ENCODE data around the gene CFAP57.
"Not testable (repeated sequence)": the region's sequence is repeated elsewhere in the genome, so short reads cannot be mapped to it uniquely, and the experiment has no call there.

CFAP57 gene

GRCh38 chr1:43172527-43172972 lies 420 bp downstream of the CFAP57 start:
- peak in 1 of 2 donors; percentile 85 for DNase-seq (ENCODE audit: low read depth in 1 of 2, low spot score in 1 of 2)

- DNase-seq (ENCODE audit: low read depth in 1 of 2, low spot score in 1 of 2): no peak
Measured at GRCh38 chr1:43174873-43175272, 2.7 kb downstream of the CFAP57 start.

DNA sequence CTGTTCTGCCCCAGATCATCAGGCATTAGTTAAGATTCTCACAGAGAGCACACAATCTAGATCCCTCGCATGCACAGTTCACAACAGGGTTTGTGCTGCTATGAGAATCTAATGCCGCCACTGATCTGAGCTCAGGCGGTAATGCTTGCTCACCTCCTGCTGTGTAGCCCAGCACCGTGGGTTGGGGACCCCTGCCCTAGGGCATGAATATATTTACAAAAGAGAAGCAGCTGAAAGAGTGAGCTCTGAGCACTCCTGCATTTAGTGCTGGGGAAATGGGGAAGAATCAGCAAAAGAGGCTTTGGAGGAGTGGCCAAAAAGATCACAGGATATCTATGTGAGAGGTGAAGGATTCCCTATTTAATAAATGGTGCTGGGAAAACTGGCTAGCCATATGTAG lies 5.6 kb downstream of the CFAP57 start:
- no peak for DNase-seq (ENCODE audit: low read depth in 1 of 2, low spot score in 1 of 2)

DNA sequence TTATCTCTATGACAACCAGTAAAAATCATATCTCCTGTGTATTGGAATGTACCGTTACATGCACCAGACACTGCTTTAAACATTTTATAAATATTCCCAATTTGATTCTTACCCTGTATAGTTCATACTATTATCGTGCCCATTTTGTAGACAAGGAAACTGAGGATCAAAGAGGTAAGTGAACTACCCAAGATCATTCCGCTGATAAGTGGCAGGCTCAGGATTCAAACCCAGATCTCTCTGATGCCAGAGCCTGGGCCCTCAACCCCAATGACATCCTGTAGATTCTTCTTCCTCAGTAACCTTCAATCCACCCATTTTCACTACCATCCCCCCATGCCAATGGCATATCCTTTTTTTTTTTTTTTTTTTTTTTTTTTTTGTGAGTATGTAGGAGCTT lies 12.3 kb downstream of the CFAP57 start:
- DNase-seq (ENCODE audit: low read depth in 1 of 2, low spot score in 1 of 2): no peak

- DNase-seq (ENCODE audit: low read depth in 1 of 2, low spot score in 1 of 2): no peak
Measured at GRCh38 chr1:43184995-43185394, 12.9 kb downstream of the CFAP57 start.

DNA sequence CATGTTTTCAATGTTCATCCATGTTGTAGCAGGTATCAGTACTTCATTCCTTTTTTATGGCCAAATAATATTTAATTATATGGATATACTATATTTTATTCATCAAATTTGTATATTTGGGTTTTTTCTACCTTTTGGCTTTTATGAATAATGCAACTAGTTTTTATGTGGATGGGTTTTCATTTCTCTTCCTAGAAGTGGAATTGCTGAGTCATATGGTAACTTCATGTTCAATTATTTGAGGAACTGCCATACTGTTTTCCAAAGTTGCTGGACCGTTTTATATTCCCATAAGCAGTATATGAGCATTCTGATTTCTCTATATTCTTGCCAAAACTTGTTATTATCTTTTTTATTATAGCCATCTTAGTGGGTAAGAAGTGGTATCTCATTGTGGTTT lies 16.0 kb downstream of the CFAP57 start:
- no peak for DNase-seq (ENCODE audit: low read depth in 1 of 2, low spot score in 1 of 2)

DNA sequence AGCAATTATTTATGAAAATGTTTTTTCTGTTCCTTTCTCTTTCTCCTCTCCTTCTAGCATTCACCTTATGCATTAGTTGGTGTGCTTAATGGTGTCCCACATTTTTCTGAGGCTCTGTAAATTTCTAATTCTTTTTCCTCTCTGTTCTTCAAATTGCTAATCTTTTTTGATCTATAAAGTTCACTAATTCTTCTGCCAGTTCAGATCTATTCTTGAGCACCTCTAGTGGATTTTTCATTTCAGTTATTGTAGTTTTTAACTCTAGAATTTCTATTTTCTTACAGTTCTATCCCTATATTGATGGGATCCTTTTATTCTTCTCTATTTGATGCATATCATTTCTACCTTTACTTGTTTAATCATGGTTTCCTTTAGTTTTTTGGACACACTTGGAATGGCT lies 22.4 kb downstream of the CFAP57 start:
- DNase-seq (ENCODE audit: low read depth in 1 of 2, low spot score in 1 of 2): no peak

DNA sequence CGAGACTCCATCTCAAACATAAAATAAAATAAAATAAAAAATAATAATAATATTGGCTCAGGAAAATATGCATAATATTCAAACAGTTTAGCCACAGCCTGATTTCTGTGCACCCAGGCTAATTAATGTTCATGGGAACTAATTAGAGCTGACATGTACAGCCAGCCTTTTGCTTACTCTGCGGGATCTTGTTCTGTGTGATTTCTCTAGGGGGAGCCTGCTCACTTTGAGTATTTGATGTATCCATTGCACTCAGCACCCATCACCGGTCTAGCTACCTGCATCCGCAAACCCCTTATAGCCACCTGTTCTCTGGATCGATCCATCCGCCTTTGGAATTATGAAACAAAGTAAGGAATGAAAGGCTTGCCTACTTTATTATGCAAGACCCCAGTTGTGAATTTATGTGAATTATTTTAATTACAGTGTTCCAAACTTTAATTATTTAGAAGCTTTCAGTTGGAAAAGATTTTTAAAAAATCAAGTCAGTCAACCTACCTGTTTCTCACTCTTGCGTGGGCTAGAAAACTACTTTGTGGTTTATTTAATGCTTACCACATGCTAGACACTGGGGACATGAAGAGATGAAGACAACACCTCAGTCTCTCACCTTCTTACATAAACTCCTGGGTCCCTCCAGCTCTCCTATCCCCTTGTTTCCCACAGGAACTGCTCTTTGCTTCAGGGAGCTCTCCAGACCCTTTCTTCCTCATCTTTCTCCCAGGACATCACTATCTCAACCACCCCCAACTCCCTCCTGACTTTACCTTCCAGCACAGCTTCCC lies 25.4 kb downstream of the CFAP57 start:
- no peak for DNase-seq (ENCODE audit: low read depth in 1 of 2, low spot score in 1 of 2)

DNA sequence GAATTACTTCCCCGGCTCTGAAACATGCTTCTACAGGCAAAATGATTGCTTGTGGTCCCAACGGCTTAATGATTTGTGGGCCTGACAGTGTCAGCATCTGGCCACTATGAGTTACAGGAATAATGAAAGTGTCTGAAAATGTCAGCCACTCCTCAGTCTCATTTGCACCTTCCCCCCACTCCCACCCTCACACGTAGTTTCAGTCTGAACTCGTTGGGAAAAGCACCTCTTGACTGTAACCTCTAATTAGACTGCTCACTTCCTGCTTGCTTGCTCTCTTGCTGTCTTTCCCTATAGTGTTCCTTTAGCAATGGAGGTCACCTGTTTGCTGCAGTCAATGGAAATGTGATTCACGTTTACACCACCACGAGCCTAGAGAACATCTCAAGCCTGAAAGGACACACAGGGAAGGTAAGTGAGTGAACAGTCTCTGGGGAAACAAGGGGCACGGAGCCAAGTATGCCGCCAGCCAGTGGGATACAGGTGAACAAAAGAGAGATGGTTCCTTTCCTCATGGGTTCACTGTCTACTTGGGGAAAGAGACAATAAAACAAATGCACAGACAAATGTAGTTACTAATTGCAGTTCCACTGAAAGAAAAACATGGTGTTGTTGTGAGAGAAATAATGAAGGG lies 27.1 kb downstream of the CFAP57 start:
- no peak for DNase-seq (ENCODE audit: low read depth in 1 of 2, low spot score in 1 of 2)

GRCh38 chr1:43203859-43204258 lies 31.7 kb downstream of the CFAP57 start:
- DNase-seq (ENCODE audit: low read depth in 1 of 2, low spot score in 1 of 2): no peak

- no peak for DNase-seq (ENCODE audit: low read depth in 1 of 2, low spot score in 1 of 2)
Measured at GRCh38 chr1:43204394-43204793, 32.3 kb downstream of the CFAP57 start.

GRCh38 chr1:43205671-43206070 lies 33.5 kb downstream of the CFAP57 start:
- no peak for DNase-seq (ENCODE audit: low read depth in 1 of 2, low spot score in 1 of 2)

DNA sequence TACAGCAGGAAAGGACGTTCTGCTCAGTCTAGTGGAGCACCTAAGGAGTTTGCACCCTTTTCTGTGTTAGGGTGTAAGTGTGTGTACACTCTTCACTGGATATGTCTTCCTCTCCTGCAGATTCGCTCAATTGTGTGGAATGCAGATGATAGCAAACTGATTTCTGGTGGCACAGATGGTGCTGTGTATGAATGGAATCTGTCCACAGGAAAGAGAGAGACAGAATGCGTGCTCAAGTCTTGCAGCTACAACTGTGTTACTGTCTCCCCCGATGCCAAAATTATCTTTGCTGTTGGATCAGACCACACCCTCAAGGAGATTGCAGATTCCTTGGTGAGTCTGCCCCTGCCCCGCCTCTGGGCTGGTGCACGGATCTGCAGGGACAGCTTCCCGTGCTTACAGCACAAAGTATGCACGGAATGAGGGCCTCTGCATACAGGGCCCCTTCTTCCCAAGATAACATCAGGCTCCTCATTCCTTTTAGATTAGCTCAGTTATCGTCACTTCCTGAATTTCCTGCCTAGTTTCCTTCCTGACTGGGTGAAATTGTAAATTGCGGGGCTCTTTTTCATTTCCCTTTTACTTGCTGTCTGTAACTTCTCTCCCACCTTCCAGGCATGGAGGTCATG lies 34.6 kb downstream of the CFAP57 start:
- DNase-seq (ENCODE audit: low read depth in 1 of 2, low spot score in 1 of 2): no peak

- no peak for DNase-seq (ENCODE audit: low read depth in 1 of 2, low spot score in 1 of 2)
Measured at GRCh38 chr1:43207229-43207853, 35.2 kb downstream of the CFAP57 start.

GRCh38 chr1:43208277-43208676 lies 36.1 kb downstream of the CFAP57 start:
- DNase-seq (ENCODE audit: low read depth in 1 of 2, low spot score in 1 of 2): not testable (repeated sequence)

- no peak for DNase-seq (ENCODE audit: low read depth in 1 of 2, low spot score in 1 of 2)
Measured at GRCh38 chr1:43214501-43215444, 42.6 kb downstream of the CFAP57 start.

DNA sequence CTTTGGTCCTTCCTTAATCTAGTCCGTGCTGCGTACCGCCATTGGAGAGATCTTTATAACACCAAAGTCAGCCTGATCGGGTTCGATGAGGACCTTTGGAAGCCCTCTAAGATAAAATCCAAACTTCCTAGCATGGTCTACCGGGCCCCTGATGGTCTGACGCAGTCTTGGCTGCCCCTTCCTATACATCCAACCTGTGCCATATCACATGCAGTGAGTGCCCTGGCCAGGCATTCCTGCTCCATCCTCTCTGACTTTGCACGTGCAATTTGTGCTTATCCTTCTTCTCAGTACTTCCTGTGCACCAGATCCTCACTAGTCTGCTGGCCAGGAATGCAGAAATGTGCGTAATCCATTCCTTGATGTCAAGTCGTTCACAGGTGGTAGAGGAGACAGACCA lies 45.6 kb downstream of the CFAP57 start:
- no peak for DNase-seq (ENCODE audit: low read depth in 1 of 2, low spot score in 1 of 2)

- DNase-seq (ENCODE audit: low read depth in 1 of 2, low spot score in 1 of 2): no peak
Measured at GRCh38 chr1:43220905-43221778, 49.0 kb downstream of the CFAP57 start.

- no peak for DNase-seq (ENCODE audit: low read depth in 1 of 2, low spot score in 1 of 2)
Measured at GRCh38 chr1:43221797-43222196, 49.7 kb downstream of the CFAP57 start.

DNA sequence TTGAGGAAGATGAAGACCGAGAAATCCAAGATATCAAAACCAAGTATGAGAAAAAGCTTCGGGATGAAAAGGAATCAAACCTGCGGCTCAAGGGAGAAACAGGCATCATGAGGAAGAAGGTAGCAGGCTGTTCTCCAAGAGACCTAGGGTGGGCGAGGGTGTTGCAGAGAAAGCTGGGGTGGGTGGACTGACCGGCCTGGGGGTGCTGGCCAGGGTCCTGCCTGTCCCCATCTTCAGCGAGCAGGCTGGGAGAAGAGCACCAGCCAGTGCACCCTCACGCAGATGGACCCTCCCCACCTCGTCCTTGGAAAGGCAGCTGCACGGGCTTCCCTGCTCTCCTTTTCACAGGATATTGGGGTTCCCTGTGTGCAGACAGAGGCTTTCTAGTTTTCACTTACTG lies 50.7 kb downstream of the CFAP57 start:
- DNase-seq (ENCODE audit: low read depth in 1 of 2, low spot score in 1 of 2): no peak
